Activated CD8-positive, alpha-beta memory T cell treated with anti-CD3 and anti-CD28 coated beads, Interleukin-2, amount 50 U/mL, for 4 hours (primary cell): ENCODE measurements around the gene LRRC8C.
"Not testable (repeated sequence)": the region's sequence is repeated elsewhere in the genome, so short reads cannot be mapped to it uniquely, and the experiment has no call there.

ENCODE experiments used
- DNase-seq: peaks from one replicate; pipeline ENCODE4 v3.0.0-alpha.2; 2020

Gene LRRC8C

GRCh38 chr1:89632657-89633247 lies at the start of gene LRRC8C:
Gene LRRC8C, plus strand, starts transcription at chr1:89633120. Its CDS starts 53,354 bp downstream, at chr1:89686474.
- peak; percentile 90 for DNase-seq

GRCh38 chr1:89584211-89584610 lies 48.7 kb upstream of the LRRC8C start:
- no peak for DNase-seq

GRCh38 chr1:89584781-89585180 lies 48.1 kb upstream of the LRRC8C start:
- no peak for DNase-seq

- no peak for DNase-seq
Measured at GRCh38 chr1:89587729-89588161, 45.2 kb upstream of the LRRC8C start.

- no peak for DNase-seq
Measured at GRCh38 chr1:89588480-89588879, 44.4 kb upstream of the LRRC8C start.

GRCh38 chr1:89589515-89589914 lies 43.4 kb upstream of the LRRC8C start:
- DNase-seq: no peak

GRCh38 chr1:89590341-89591080 lies 42.4 kb upstream of the LRRC8C start:
- no peak for DNase-seq

GRCh38 chr1:89592861-89593302 lies 40.0 kb upstream of the LRRC8C start:
- DNase-seq: not testable (repeated sequence)

GRCh38 chr1:89594096-89594740 lies 38.7 kb upstream of the LRRC8C start:
- no peak for DNase-seq

- DNase-seq: no peak
Measured at GRCh38 chr1:89596698-89597097, 36.2 kb upstream of the LRRC8C start.

- no peak for DNase-seq
Measured at GRCh38 chr1:89598450-89599331, 34.2 kb upstream of the LRRC8C start.

- DNase-seq: no peak
Measured at GRCh38 chr1:89599332-89599630, 33.6 kb upstream of the LRRC8C start.

- no peak for DNase-seq
Measured at GRCh38 chr1:89600451-89601224, 32.3 kb upstream of the LRRC8C start.

- DNase-seq: peak; percentile 46
Measured at GRCh38 chr1:89602871-89603404, 30.0 kb upstream of the LRRC8C start.

GRCh38 chr1:89603651-89604413 lies 29.1 kb upstream of the LRRC8C start:
- peak; percentile 40 for DNase-seq

GRCh38 chr1:89604414-89604735 lies 28.5 kb upstream of the LRRC8C start:
- no peak for DNase-seq

- DNase-seq: no peak
Measured at GRCh38 chr1:89605692-89606091, 27.2 kb upstream of the LRRC8C start.

GRCh38 chr1:89606227-89606980 lies 26.5 kb upstream of the LRRC8C start:
- no peak for DNase-seq

GRCh38 chr1:89607156-89607555 lies 25.8 kb upstream of the LRRC8C start:
- peak; percentile 44 for DNase-seq

GRCh38 chr1:89607586-89608318 lies 25.2 kb upstream of the LRRC8C start:
- no peak for DNase-seq
